Measurements from ENCODE around the gene SYT17.

Gene SYT17

DNA sequence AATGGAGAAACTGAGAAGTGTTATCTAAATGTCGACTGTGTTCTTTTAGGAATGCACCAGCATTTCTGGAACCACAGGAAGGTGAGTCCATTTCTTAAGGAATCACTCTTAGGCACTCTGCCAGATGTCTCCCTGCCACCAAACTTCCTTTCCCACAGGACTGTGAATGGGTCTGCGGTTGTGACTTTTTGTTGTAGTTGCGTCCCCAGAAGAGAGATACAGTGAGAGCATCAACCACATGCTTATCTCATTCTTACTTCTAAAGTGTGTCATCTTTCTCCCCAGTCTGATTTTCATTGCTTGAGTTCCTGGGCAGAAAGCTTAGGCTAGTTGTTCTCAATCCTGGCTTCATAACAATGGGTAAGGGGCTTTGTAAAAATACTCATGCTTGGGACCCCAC lies 40.8 kb upstream of the SYT17 start (continued):
- TF ChIP-seq, protein P1, sequence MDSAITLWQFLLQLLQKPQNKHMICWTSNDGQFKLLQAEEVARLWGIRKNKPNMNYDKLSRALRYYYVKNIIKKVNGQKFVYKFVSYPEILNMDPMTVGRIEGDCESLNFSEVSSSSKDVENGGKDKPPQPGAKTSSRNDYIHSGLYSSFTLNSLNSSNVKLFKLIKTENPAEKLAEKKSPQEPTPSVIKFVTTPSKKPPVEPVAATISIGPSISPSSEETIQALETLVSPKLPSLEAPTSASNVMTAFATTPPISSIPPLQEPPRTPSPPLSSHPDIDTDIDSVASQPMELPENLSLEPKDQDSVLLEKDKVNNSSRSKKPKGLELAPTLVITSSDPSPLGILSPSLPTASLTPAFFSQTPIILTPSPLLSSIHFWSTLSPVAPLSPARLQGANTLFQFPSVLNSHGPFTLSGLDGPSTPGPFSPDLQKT (IDR thresholded peaks at IDR 0.05; ENCODE audit: borderline replicate concordance, low read depth, low read length), result no peak
- TF ChIP-seq BCL11A (tag by site-specific recombination; IDR thresholded peaks at IDR 0.05; ENCODE audit: low read depth), result no peak
- TF ChIP-seq ZNF140 (tag by site-specific recombination; IDR thresholded peaks at IDR 0.05), result no peak
- no peak for TF ChIP-seq ZNF473 (tag by site-specific recombination; IDR thresholded peaks at IDR 0.05)
- no peak for TF ChIP-seq ZFP3 (tag by site-specific recombination; IDR thresholded peaks at IDR 0.05; ENCODE audit: low read depth)
- no peak for TF ChIP-seq ZNF555 (tag by site-specific recombination; conservative IDR thresholded peaks at IDR 0.05)
- no peak for TF ChIP-seq ZNF501 (tag by site-specific recombination; IDR thresholded peaks at IDR 0.05)
- no peak for TF ChIP-seq GLI4 (tag by site-specific recombination; IDR thresholded peaks at IDR 0.05)
- TF ChIP-seq, protein P2, sequence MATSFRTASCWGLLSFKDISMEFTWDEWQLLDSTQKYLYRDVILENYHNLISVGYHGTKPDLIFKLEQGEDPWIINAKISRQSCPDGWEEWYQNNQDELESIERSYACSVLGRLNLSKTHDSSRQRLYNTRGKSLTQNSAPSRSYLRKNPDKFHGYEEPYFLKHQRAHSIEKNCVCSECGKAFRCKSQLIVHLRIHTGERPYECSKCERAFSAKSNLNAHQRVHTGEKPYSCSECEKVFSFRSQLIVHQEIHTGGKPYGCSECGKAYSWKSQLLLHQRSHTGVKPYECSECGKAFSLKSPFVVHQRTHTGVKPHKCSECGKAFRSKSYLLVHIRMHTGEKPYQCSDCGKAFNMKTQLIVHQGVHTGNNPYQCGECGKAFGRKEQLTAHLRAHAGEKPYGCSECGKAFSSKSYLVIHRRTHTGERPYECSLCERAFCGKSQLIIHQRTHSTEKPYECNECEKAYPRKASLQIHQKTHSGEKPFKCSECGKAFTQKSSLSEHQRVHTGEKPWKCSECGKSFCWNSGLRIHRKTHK (tag by site-specific recombination; IDR thresholded peaks at IDR 0.05), result no peak
- TF ChIP-seq ZNF274 (IDR thresholded peaks at IDR 0.05; ENCODE audit: low read length), result no peak
- TF ChIP-seq ZNF274 (tag by site-specific recombination; IDR thresholded peaks at IDR 0.05; ENCODE audit: borderline replicate concordance), result no peak
- TF ChIP-seq, protein P3, sequence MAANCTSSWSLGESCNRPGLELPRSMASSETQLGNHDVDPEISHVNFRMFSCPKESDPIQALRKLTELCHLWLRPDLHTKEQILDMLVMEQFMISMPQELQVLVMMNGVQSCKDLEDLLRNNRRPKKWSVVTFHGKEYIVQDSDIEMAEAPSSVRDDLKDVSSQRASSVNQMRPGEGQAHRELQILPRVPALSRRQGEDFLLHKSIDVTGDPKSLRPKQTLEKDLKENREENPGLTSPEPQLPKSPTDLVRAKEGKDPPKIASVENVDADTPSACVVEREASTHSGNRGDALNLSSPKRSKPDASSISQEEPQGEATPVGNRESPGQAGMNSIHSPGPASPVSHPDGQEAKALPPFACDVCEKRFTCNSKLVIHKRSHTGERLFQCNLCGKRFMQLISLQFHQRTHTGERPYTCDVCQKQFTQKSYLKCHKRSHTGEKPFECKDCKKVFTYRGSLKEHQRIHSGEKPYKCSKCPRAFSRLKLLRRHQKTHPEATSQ (tag by site-specific recombination; IDR thresholded peaks at IDR 0.05), result no peak

DNA sequence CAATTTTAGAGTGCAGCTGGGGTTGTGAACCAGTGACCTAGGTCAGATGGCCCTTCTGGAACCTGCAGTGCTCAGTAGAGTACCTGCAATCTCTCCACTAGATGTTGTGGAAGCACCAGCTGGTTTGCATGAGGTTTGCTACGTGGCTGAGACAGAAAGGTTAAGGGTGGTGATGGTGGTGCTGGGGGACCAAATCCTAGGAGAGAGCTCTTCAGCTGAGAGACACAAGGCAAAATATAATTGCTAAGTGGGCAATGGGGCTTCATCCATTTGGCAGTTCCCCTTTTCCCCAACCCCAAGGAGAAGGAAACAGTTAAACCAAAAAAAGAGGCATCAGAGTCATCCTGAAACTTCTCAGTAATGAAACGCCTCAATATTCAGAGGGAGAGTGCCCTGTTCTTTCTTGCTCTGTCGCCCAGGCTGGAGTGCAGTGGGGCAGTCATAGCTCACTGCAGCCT lies 40.3 kb upstream of the SYT17 start:
- H3K9me3 ChIP-seq (ENCODE audit: control insufficient read depth, insufficient read depth, low read depth, low read length), result no peaks in the 10 kb centered on the region
- CTCF ChIA-PET, result no interaction called here
- H3K4me1 ChIP-seq (ENCODE audit: control insufficient read depth, insufficient read depth, low read length), result peaks cover 13% of the 10 kb centered on the region
- H3K27ac ChIP-seq (ENCODE audit: extremely low read depth, low read depth, low read length), result no peak overlapping the region
- no peak overlapping the region for H3K4me3 ChIP-seq (ENCODE audit: low read depth, low read length)
- no peak for TF ChIP-seq ZFP3 (tag by site-specific recombination; IDR thresholded peaks at IDR 0.05; ENCODE audit: low read depth)
- no peak for TF ChIP-seq ZNF202 (tag by site-specific recombination; IDR thresholded peaks at IDR 0.05; ENCODE audit: borderline replicate concordance)
- TF ChIP-seq ZNF132 (tag by site-specific recombination; IDR thresholded peaks at IDR 0.05; ENCODE audit: borderline replicate concordance), result no peak
- TF ChIP-seq ZNF341 (tag by site-specific recombination; IDR thresholded peaks at IDR 0.05; ENCODE audit: low read depth), result no peak
- H3K36me3 ChIP-seq (ENCODE audit: control insufficient read depth in 2 of 2, insufficient read depth in 1 of 2, low read length in 2 of 2), result no peaks in the 10 kb centered on the region
- POLR2A ChIA-PET, result no interaction called here

DNA sequence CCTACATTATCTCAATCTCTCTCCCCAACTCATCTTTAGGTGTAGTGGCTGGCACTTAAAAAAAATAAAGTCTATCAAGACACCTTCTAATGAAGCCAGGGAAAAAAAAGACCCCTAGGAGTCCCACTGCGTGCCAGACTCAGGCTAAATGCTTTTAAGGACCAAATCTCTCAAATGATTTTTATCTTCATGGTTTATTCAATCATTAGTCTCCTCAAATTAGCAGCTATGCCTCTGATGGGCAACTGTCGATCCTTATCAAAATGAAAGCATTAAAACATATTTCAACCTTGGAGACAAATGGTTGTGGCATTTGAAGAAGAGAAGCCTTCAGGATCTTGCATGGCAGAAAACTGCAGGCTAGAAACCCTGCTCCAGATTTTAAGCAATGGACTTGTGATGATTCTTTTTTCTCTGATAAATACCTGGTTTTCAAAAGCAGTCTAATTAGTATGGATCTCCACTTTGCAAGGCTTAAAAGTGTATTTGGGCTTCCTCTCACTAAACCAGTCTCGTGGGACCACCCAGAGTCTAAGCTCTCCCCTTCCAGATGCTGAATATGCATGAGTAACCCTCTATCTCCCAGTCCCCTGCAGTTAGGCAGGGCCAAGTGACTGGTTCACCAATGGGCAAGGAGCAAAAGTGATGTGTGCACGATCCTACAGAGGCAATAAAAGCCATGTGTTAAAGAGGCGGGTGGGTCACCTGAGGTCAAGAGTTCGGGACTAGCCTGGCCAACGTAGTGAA lies 39.4 kb upstream of the SYT17 start:
- no peak overlapping the region for H3K27ac ChIP-seq (ENCODE audit: extremely low read depth, low read depth, low read length)
- ChIA-PET CTCF (interaction anchor here (0.7 kb wide), 1 partner anchor 24 kb away, joined by 4 read pairs; no protein-coding TSS in a partner anchor), POLR2A (no interaction called here)
- H3K36me3 ChIP-seq (ENCODE audit: control insufficient read depth in 2 of 2, insufficient read depth in 1 of 2, low read length in 2 of 2), result no peaks in the 10 kb centered on the region
- peaks cover 13% of the 10 kb centered on the region for H3K4me1 ChIP-seq (ENCODE audit: control insufficient read depth, insufficient read depth, low read length)
- H3K4me3 ChIP-seq (ENCODE audit: low read depth, low read length), result no peak overlapping the region
- TF ChIP-seq ZNF335 (tag by site-specific recombination; conservative IDR thresholded peaks at IDR 0.05), result peak; percentile 53; the same call in 1 of the 2 replicates
- TF ChIP-seq ZNF140 (tag by site-specific recombination; IDR thresholded peaks at IDR 0.05), result no peak
- 0 out of 2 replicates have a peak, but pooled peaks have one; percentile 54 for TF ChIP-seq ZNF121 (tag by site-specific recombination; IDR thresholded peaks at IDR 0.05)
- H3K9me3 ChIP-seq (ENCODE audit: control insufficient read depth, insufficient read depth, low read depth, low read length), result no peaks in the 10 kb centered on the region
